IMR-90 (cell line): ENCODE results near the gene PRDM9. TPM values are rescaled to one million over a fixed set of nuclear protein-coding genes. Genes with fewer than 3 reads are reported as not detected.

Source experiments
- ATAC-seq: fragments of 200-7000 bp; cut with Tn5 transposase; 2 replicates; pipeline ENCODE4 v1.9.1; 2020; ENCODE audit warnings: low read depth, mild to moderate bottlenecking, moderate library complexity
- BruUV-seq: library from RNA; stranded (reverse); fragments of 400-500 nt; replicated peaks from 2 replicates; lab custom pipeline; 2021; lab: Mats Ljungman, UMichigan
- CTCF ChIA-PET: fragments of 300-600 bp; formaldehyde crosslinking; extraction: SDS; loops from one replicate; lab custom pipeline; 2021; ENCODE audit warnings: antibody characterized with exemption; lab: Yijun Ruan, JAX
- POLR2A ChIA-PET: fragments of 300-600 bp; sonication (Branson Sonifier 250); formaldehyde crosslinking; loops from one replicate; lab custom pipeline; 2022; ENCODE audit warnings: antibody characterized with exemption; ENCODE audit not compliant: unreplicated experiment; lab: Charles Lee
- DNase-seq: peaks from one replicate; pipeline ENCODE4 v3.0.0; 2013
- H2AFZ ChIP-seq: replicated peaks from 2 replicates; pipeline ENCODE3; 2013; ENCODE audit warnings: low read length, mild to moderate bottlenecking; ENCODE audit not compliant: poor library complexity
- H2AK5ac ChIP-seq: 2 replicates; pipeline ENCODE4 v1.6.1; 2013; ENCODE audit warnings: low read depth, low read length, inconsistent platforms
- H2AK9ac ChIP-seq: replicated peaks from 2 replicates; pipeline ENCODE3; 2013; ENCODE audit warnings: mild to moderate bottlenecking, low read depth, low read length, moderate library complexity; ENCODE audit not compliant: poor library complexity
- H2BK120ac ChIP-seq: 2 replicates; pipeline ENCODE4 v1.6.1; 2013; ENCODE audit warnings: low read depth, low read length, inconsistent platforms
- H2BK15ac ChIP-seq: 3 replicates; pipeline ENCODE4 v1.6.1; 2013; ENCODE audit warnings: low read depth, low read length, inconsistent platforms
- H2BK20ac ChIP-seq: 2 replicates; pipeline ENCODE4 v1.6.1; 2013; ENCODE audit warnings: low read depth, mild to moderate bottlenecking, inconsistent platforms, low read length, moderate library complexity
- H2BK5ac ChIP-seq: 2 replicates; pipeline ENCODE4 v1.6.1; 2013; ENCODE audit warnings: mild to moderate bottlenecking, low read depth, low read length, inconsistent platforms; ENCODE audit not compliant: poor library complexity, severe bottlenecking
- H3K14ac ChIP-seq: replicated peaks from 2 replicates; pipeline ENCODE4 v1.6.1; 2013; ENCODE audit warnings: low read depth, low read length, inconsistent platforms
- H3K18ac ChIP-seq: 2 replicates; pipeline ENCODE4 v1.6.1; 2013; ENCODE audit warnings: low read depth, low read length, control low read depth
- H3K23ac ChIP-seq: 2 replicates; pipeline ENCODE4 v1.6.1; 2013; ENCODE audit warnings: low read depth, low read length, inconsistent platforms
- H3K27ac ChIP-seq: 2 replicates; pipeline ENCODE4 v1.5.1; 2013; ENCODE audit warnings: mild to moderate bottlenecking, control low read depth, low read length; ENCODE audit not compliant: insufficient read depth
- H3K27me3 ChIP-seq: 2 replicates; pipeline ENCODE4 v1.6.1; 2013; ENCODE audit warnings: low read length; ENCODE audit not compliant: control insufficient read depth, insufficient read depth
- H3K36me3 ChIP-seq: 2 replicates; pipeline ENCODE4 v1.6.1; 2013; ENCODE audit warnings: low read length, mixed read lengths; ENCODE audit not compliant: control insufficient read depth, insufficient read depth
- H3K4ac ChIP-seq: 2 replicates; pipeline ENCODE4 v1.6.1; 2013; ENCODE audit warnings: low read depth, low read length, inconsistent platforms
- H3K4me1 ChIP-seq: 2 replicates; pipeline ENCODE4 v1.6.1; 2013; ENCODE audit warnings: low read length, mixed read lengths; ENCODE audit not compliant: control insufficient read depth, insufficient read depth
- H3K4me2 ChIP-seq: 2 replicates; pipeline ENCODE4 v1.6.1; 2013; ENCODE audit warnings: low read depth, mild to moderate bottlenecking, control low read depth, low read length, moderate library complexity
- H3K4me3 ChIP-seq: 2 replicates; pipeline ENCODE4 v1.5.1; 2013; ENCODE audit warnings: low read depth, mild to moderate bottlenecking, control low read depth, low read length, moderate library complexity; ENCODE audit not compliant: insufficient read depth
- H3K56ac ChIP-seq: 2 replicates; pipeline ENCODE4 v1.6.1; 2013; ENCODE audit warnings: low read length, inconsistent platforms; ENCODE audit not compliant: insufficient read depth; ENCODE audit errors: extremely low read depth
- H3K79me1 ChIP-seq, 2 experiments: 2 replicates each; pipeline ENCODE4 v1.6.1; 2013; ENCODE audit warnings: low read length in 2 of 2, inconsistent platforms in 1 of 2, low read depth in 1 of 2
- H3K9ac ChIP-seq: 2 replicates; pipeline ENCODE4 v1.6.1; 2013; ENCODE audit warnings: low read depth, low read length, control low read depth
- H3K9me1 ChIP-seq: 2 replicates; pipeline ENCODE4 v1.6.1; 2013; ENCODE audit warnings: low read length, inconsistent platforms; ENCODE audit not compliant: insufficient read depth
- H3K9me3 ChIP-seq: 2 replicates; pipeline ENCODE4 v1.6.1; 2013; ENCODE audit warnings: low read length; ENCODE audit not compliant: control insufficient read depth, insufficient read depth
- H4K20me1 ChIP-seq: 2 replicates; pipeline ENCODE4 v1.6.1; 2013; ENCODE audit warnings: low read length, inconsistent platforms; ENCODE audit not compliant: insufficient read depth
- H4K5ac ChIP-seq: 2 replicates; pipeline ENCODE4 v1.6.1; 2013; ENCODE audit warnings: mild to moderate bottlenecking, low read depth, low read length, control low read depth
- H4K8ac ChIP-seq, 2 experiments: 2 replicates each; pipeline ENCODE4 v1.6.1; 2013; ENCODE audit warnings: low read depth in 2 of 2, low read length in 2 of 2, control low read depth in 1 of 2, inconsistent platforms in 1 of 2
- H4K91ac ChIP-seq: 2 replicates; pipeline ENCODE4 v1.6.1; 2013; ENCODE audit warnings: low read depth, low read length, inconsistent platforms; ENCODE audit not compliant: insufficient read depth
- BHLHE40 ChIP-seq: fragments of 150-350 bp; IDR thresholded peaks from 2 replicates; pipeline ENCODE4 v1.6.1; 2016; ENCODE audit warnings: mild to moderate bottlenecking, low read depth, low read length
- CTCF ChIP-seq: conservative IDR thresholded peaks from 2 replicates; pipeline ENCODE4 v1.5.1; 2012; ENCODE audit warnings: mild to moderate bottlenecking, low read depth, low read length, improper control_type of control experiment
- FOS ChIP-seq: fragments of 150-350 bp; IDR thresholded peaks from 2 replicates; pipeline ENCODE4 v1.6.1; 2016; ENCODE audit warnings: low read depth, low read length
- WGBS, 2 experiments: methylation state at CpG; one replicate each; pipeline versions ENCODE4 v1.1.5 to v1.1.7; 2013; ENCODE audit warnings: missing lambda C conversion rate in 2 of 2; ENCODE audit not compliant: insufficient read length in 1 of 2; ENCODE audit errors: extremely low coverage in 2 of 2; 5-methylcytosine and 5-hydroxymethylcytosine counted together
- dilution Hi-C: fragments of 300-500 bp; cut with HindIII; formaldehyde crosslinking; loops from one replicate; pipeline ENCODE4 v1.14.3; 2018; ENCODE audit warnings: low sequenced_read_pairs; ENCODE audit not compliant: unreplicated experiment
- in situ Hi-C: fragments of 300-500 bp; cut with MboI; formaldehyde crosslinking; loops from 3 replicates; pipeline ENCODE4 v1.14.3; 2019; ENCODE audit warnings: low sequenced_read_pairs, inconsistent platforms, mixed read lengths
- intact Hi-C: fragments of 100-400 bp; cut with micrococcal nuclease; formaldehyde crosslinking; loops from 2 replicates; pipeline ENCODE4 v1.10.0; 2022
- polyA plus RNA-seq, 3 experiments: library from polyadenylated mRNA; depleted of rRNA; stranded (reverse); fragments of >200 nt; gene quantifications; 2 replicates each; pipeline ENCODE4 v1.2.3, GENCODE V29; 2012; ENCODE audit warnings: low replicate concordance in 1 of 3
- total RNA-seq: library from RNA; depleted of rRNA; stranded (reverse); fragments of >200 nt; gene quantifications from 2 replicates; pipeline ENCODE4 v1.2.3, GENCODE V29; 2012

PRDM9 gene
- total and polyA plus RNA-seq, 2 of the 4 experiments (the other 2 are of a cell fraction) = not detected

DNA sequence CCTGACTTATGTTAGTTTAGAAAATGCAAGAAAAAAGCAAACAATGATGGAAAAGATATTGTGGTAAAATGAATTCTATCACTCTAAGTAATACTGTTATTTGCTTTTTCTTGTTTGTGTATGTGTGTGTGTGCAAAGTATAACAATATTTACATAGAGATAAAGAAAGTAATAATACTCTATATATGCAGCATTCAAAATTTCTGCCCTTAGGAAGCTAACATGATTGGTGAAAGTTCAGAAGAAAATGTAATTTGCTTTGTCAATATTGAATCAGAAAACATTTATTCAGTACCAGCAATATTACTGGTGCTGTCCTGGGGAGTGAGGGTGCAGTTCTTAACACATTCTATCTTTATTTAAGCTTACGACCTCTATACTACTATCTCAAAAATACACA, 12.9 kb upstream of the PRDM9 start:
- no peak overlapping the region for H3K9ac ChIP-seq
- H2AK5ac ChIP-seq = no peak overlapping the region
- H4K8ac ChIP-seq = no peak overlapping the region
- H2BK15ac ChIP-seq = no peak overlapping the region
- no peaks in the 10 kb centered on the region for H3K36me3 ChIP-seq
- POLR2A ChIA-PET = no interaction called here
- no peaks in the 10 kb centered on the region for H3K27me3 ChIP-seq
- no peak overlapping the region for H3K18ac ChIP-seq
- intact Hi-C loops (no loop called here), in situ Hi-C loops (no loop called here), dilution Hi-C loops (no loop called here)
- no peak for ATAC-seq
- no peak for DNase-seq
- no peak overlapping the region for H2BK120ac ChIP-seq
- no peak overlapping the region for H3K56ac ChIP-seq
- CTCF ChIA-PET = no interaction called here
- H3K9me3 ChIP-seq = peaks cover 15% of the 10 kb centered on the region
- H2BK20ac ChIP-seq = no peak overlapping the region
- H3K4ac ChIP-seq = no peak overlapping the region
- no peak overlapping the region for H4K91ac ChIP-seq
- H3K4me3 ChIP-seq = no peak overlapping the region
- no peaks in the 10 kb centered on the region for H3K4me1 ChIP-seq
- no peak overlapping the region for H4K5ac ChIP-seq
- no peak overlapping the region for H2AK9ac ChIP-seq
- no peaks in the 10 kb centered on the region for H4K20me1 ChIP-seq
- H2BK5ac ChIP-seq = no peak overlapping the region
- no peak overlapping the region for H2AFZ ChIP-seq
- H3K27ac ChIP-seq = no peak overlapping the region
- H3K4me2 ChIP-seq = no peak overlapping the region
- H3K9me1 ChIP-seq = no peaks in the 10 kb centered on the region
- no peak overlapping the region for H3K14ac ChIP-seq
- BruUV-seq = no TSS peak
- no peak overlapping the region for H3K23ac ChIP-seq
- WGBS, 2 experiments = no CpG with 5 or more reads among the region's 1 CpG
- TF ChIP-seq FOS = no peak
- no peak for TF ChIP-seq BHLHE40
- TF ChIP-seq CTCF = no peak
- H3K79me1 ChIP-seq = no peaks in the 10 kb centered on the region
